ENCODE measurements around the gene TNKS1BP1.
"Not testable (repeated sequence)": the region's sequence is repeated elsewhere in the genome, so short reads cannot be mapped to it uniquely, and the experiment has no call there.

TNKS1BP1 gene

DNA sequence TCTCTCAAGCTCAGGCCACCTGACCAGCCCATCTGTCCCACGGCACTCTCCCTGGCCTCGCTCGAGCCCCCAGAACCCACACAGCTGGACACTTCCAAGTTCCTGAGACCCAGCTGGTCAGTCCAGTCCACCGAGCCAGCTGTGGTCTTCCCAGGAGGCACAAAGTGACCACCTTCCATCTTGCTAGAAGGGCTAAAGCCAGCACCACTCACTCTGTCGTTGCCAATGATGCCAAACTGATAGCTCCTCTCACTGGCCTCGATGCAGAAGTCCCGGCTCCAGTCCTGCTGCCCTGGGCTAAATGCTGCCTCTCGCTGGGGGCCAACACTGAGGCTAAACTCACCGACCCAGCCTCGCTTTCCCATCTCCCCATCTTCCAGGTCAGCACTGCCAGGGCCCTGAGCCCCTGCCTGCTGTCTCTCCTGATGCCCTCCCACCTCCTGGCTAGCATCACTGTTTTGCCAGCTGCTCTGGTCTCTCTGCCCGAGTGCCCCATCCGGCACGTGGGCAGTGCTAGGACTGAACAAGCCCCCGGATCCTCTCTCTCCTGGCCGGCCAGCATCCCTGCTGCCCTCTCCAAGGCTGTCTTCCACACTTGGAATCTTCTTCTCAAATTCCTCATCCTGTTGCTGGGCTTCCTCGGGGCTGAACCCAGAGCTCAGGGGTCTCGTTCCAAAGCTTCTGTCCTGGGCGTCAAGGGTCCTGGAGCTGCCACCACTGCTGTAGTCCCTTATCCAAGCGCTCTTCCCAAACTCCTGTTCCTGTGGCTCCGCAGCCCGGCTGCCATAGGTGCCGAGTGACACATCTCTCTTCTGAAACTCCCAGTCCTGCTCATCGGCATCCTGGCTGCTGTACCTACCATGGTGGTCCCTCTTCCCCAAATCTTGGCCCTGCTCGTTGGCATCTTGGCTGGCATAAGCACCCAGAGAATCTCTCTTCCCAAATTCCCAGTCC, 15.4 kb downstream of the TNKS1BP1 start:
- DNase-seq: no peak

DNA sequence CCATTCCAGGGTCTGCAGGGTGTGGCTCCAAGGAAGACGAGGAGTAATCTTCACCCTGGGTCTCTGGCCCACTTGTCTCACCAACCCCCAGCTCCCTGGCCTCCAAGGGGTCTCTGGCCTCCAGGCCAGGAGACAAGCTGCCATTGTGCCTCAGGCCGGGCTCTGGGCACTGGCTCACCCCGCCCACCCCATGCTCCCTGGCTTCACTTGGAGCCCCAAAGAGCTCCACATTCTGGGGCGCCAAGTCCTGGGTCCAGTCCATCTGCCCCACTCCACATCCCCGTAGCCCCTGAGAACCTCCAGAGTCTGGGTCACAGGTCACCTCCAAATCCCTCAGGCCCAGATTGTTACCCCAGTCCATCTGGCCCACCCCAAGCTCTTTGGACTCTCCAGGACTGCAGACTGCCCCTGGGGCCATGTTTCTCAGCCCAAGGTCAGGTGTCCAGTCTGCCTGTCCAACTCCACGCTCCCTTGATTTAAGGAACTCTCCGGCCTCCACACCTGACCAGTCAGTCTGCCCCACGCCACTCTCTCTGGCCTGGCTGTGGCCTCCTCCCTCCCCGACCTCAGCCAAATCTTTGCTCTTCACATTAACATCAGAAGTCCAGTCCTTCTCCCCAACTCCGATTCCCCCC, 16.2 kb downstream of the TNKS1BP1 start:
- no peak for DNase-seq

DNA sequence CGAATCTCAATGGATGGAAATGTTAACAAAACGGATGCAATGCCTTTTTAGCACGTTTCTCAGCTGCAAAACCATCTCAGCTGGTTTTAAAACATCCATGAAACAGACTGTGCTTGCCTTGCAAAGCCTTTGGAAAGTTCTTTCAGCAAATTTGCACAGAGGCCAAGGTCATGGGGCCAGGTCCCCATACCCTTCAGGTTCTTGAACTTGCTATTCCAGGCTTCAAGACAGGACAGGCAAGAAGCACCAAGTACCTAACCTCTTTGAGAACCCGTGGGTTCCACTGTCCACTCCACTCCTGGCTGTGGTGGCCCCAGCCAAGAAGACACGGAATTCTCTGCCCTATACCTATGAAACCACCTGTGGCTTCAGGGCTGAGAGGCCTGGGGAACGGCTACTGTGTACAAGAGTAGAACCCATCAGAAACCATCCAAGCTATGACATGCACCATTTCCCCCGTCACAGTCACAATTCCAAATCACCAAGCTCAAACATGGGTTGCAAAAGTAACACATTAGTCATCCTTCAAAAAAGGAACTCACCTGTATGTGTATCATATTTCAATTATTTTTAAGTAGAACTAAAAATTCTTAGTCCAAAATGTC, 17.0 kb downstream of the TNKS1BP1 start:
- no peak for DNase-seq

DNA sequence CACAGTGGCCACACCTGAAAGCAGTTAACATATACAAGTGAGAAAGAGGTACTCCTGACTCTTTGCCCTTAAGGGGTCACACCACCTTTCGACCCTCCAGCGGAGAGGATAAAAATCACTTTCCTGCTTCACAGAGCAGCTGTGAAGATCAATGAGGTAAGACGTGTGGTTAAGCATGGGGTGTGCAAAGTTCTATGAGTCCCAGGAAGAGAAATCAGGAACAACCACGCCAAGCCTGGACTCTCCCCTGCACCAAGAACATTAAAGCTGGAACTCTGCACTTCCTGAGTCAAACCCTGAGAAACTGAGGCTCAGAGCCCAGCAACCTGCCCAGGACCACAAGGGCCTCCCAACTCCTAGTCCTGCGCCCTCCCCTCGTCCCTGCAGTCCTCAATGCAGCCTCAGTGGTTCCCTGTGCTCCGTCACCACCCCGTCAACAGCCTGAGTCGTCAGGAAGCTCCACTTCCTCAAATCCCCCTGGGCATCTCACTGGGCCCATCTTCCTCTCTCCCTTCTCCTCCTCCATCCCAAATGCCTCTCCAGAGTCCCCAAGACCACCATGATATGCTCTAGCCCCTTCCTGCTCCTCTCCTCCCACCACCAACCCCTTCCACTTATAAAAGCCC, 17.7 kb downstream of the TNKS1BP1 start:
- no peak for DNase-seq

DNA sequence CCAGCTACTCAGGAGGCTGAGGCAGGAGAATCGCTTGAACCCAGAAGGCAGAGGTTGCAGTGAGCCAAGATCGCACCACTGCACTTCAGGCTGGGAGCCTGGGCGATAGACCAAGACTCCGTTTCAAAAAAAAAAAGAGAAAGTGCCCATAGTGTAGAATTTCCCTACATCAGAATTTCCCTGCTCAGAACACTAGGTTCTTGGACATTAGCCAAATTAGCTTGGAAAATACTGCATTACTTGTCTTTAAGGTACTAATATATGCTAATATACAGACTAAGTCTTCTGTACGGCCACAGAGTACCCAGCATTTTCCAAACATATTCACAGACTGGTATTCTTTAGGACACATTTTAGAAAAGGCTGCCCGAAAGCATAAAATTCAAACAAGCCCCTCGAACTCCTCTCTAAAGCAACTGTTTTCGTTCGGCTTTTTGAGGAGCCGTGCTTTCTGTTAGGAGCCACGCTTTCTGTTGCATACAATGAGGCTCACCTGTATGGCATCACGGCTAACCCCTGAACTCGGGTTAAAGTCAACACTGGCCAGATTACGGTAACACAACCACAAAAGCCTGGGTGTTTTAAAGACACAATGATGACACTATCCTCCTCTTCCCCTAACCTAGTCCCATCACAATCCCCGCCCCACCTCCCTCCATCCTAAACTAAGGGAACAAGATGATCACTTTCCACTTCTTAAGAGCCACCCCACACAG, 18.4 kb downstream of the TNKS1BP1 start:
- DNase-seq: no peak

DNA sequence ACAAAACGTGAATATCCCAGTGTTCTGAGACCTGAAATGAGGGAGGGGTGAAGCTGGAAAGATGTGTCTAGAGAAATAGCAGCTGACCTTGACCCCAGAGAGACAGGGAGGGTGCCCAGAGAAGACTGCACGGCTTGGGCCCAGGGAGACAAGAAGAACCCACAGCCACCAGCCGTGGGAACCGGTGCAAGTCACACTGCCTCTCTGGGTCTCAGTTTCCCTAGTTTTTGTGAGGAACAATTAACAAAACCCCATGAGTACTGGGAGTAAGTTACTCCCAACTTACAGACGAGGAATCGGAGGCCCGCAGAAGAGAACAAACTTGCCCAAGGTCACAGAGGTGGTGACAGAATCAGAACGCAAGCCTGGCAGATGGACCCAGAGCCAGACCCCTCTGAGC, 19.2 kb downstream of the TNKS1BP1 start:
- no peak for DNase-seq

DNA sequence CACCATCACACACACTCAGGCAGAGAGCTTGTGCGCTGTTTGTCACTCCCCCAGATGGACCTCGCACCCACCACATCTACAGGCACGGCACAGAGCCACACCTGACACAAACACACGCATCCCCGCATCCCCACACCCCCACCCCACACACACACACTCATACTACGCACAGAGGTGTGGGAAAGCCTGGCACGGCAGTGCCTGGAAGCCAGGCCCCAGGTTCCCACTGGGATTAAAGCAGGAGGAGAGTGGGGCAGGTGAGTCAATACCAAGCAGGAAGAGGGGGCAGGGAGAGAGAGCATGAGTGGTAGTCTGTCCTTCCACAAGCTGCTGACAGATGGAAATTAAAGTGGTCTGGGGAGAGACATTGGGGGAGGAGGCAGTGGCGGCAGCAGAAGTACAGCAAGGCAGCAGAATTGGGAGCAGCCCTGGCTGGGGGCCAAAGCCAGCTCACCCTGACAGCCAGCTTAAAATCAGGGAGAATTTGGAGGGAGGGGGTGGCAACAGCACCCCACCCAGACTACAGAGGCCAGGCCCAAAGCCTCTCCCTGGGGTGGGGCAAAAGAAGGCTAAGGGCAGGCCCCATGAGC, 20.7 kb downstream of the TNKS1BP1 start:
- DNase-seq: no peak

DNA sequence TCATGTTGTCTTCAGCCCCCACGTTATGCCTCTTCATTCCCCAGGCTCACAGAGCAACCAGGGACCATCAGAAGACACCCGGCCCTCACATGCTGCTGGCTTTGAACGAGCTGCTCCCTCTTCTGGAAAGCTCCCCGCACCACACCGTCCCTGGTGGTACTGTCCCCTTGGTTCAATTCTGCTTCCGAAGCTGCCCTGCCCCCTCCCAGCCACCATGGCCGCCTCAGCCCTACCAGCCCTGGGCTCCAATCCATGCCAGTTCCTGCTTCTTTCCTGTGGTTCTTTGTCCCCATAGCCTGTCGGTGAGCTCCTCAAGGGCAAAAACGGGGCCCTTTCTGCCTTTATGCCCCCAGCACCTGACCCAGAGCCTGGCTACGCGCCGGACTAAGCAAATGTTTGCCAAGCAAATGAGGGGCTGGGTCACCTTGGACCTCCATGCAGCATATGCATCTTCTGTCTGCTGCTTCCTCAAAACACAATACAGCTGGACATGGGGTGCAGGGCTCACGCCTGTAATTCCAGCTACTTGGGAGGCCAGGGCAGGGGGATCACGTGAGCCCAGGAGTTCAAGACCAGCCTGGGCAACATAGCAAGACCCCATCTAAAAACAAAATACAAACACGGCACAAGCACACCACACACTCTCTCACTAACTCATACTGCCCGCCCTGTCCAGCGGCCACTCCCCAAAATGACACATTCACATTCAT, 21.3 kb downstream of the TNKS1BP1 start:
- DNase-seq: no peak

DNA sequence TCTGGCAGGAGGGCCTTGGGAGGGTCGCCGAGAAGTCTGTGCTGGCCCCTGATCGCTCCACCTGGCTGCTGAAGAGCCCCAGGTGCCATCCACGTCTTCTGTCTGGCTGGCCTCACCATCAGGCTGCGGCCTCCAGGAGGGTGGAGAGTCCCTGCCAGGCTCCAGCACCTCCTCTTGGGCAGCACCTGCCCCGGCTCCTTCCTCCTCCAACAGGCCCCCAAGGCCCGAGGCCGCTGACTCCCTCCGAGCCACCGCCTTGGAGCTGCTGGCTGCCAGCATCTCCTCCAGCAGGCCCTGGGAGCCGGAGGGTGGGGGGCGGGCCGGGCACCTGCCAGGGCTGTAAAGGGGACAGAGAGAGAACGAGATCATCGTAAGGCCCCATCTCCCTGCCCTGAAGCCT, 22.3 kb downstream of the TNKS1BP1 start:
- DNase-seq: no peak

DNA sequence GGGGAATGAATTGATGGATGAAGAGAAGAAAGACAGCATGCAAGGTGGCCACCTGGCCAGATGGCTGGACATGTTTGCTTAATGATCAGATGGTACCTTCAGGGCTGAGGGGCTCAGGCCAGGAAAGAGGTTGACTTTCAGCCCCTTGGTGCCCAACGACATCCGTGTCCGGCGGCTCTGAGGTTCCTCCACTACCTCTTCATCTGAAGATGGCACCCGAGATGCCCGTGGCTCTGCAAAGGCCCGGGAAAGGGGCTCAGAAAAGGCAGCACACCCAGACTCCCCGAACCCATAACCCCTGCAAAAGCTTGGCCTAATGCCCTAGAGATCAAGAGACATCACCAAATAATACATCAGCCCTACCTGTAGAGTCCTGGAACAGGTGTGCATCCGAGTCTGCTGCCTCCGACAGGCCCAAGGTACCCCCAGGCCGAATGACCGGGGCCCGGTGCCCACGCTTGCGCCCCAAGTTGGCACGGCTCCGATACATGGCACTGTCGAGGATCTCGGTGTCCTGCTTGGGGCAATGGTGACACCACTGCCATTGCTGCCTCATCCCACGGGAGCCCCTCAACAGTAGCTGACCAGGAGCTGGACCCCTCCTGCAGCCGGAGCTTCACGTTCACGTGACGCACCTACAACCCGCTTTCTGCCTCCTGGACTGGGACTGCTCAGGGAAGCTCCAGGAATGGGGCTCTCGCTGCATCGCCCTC, 22.9 kb downstream of the TNKS1BP1 start:
- DNase-seq: no peak

DNA sequence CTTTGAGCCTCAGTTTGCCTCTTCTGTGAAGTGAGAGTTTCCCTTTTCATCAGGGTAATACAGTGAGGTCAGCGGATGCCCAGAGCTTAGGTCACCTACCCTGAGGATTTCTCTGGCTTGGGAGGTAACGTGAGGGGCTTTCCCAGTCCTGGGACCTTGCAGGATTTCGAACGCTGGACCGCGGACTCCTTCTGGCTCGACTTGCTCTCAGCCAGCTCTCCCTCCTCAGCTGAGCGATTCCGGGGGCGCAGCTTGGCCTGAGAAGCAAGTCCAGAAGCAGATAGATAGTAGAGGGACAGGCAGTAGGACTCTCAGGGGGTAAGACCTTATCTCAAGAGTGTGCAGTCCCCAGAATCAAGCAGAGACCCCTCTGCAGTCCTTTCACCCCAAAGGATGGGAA, 24.0 kb downstream of the TNKS1BP1 start:
- no peak for DNase-seq

DNA sequence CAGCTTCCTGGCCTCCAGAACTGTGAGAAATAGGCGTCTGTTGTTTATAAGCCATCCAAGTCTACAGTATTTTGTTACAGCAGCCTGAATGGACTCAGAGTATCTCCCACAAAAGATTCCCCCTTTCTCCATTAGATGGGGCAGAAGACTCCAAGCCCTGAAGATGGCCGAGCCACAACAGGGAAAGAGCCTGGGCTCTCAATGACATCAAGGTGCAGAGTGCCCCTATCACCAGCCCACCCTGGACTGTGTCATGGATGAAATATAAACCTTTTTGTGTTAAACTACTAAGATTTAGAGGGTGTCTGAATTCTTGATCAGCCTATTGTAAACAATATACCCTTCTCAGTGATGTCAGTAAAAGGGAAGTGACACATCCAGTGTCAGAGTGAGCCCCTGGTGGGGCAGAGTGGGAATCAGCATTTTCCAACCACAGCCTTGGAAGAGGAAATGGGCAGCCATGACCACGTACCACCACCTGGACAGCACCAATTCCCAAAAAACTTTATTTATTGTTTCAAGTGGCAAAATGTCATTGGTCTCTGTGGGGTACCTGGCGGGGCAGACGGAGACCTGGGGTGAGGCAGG, 25.5 kb downstream of the TNKS1BP1 start:
- DNase-seq: no peak

DNA sequence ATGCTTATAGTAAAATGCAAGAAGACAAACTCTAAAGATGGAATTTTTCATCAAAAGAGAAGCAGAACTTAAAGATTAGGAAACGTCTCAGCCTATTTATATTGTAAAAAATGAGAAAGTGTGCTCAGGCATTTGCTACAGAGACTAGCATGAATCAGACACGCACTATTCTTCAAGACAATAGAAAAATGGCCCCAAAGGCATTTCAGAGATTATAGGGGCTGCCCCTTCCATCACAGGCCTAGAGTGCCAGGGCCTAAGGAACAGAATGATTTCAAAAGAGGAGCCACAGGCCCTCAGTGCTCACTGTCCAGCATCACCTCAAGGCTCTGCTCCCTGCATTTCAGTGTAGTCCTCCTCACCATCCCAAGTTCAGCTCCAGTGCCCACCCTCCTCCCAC, 27.5 kb downstream of the TNKS1BP1 start:
- no peak for DNase-seq

DNA sequence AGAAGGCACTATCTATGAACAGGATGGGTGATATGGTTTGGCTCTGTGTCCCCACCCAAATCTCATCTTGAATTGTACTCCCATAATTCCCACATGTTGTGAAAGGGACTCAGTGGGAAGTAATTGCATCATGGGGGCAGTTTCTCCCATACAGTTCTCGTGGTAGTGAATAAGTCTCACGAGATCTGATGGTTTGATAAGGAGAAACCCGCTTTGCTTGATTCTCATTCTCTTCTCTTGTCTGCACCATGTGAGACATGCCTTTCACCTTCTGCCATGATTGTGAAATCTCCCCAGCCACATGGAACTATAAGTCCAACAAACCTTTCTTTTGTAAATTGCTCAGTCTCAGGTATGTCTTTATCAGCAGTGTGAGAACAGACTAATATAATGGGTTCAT, 28.5 kb downstream of the TNKS1BP1 start:
- DNase-seq: not testable (repeated sequence)

DNA sequence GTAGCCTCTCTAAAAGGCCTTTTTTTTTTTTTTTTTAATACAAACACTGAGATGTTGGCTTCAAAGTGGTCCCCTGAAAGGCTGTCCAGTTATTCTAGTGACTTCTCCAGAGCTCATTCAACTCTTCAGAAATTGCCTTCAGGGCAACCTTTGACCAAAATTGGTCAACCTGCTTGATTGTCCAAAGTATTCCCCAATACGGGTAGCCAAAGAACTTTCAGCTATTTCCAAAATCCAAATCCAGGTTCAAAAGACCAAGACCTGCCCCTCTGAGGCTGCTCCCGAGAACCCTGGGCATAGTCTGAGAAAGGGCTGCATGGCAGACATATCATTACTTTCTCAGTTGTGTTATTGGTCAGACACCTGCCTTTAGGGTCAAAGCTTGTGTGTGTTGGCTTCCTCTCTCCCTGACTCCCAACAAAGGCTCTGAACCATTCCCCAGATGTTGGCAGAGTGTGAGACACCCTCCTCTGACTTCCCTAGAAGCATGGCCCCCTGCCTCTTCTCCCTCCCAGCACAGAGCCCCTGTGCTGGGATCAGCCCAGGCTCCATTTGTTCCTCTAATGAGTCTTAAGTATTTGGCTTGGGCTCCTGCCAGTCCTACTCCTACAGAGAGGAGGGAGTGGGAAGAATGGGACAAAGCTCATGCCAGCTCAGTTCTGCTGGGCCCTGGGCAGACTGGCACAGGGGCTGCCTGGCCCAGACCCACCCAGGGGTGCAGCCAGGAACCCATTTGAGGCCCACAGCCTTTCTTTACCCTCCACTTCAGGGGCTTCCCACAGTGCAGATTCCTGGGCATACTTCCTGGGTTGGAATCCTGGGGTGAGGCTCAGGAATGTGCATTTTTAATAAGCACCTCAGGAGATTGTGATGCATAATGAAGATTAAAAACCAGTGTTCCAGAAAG, 30.3 kb downstream of the TNKS1BP1 start:
- DNase-seq: no peak

DNA sequence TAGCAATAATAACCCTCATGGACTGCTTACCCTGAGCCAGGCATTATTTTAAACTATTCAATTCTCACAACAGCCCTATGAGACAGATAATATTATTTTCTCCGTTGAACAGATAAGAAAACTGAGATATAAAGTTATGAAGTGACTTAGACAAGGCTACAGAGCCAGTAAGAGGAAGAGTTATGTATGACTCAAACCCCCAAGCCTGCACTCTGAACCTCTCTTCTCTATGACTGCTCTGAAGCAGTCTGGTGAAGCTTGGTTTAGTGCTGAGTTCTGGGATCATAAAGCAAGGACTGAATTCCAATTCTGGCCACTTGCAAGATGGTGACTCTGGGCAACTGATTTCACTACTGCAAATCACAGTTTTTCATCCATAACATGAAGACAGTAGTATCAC, 34.5 kb downstream of the TNKS1BP1 start:
- no peak for DNase-seq

DNA sequence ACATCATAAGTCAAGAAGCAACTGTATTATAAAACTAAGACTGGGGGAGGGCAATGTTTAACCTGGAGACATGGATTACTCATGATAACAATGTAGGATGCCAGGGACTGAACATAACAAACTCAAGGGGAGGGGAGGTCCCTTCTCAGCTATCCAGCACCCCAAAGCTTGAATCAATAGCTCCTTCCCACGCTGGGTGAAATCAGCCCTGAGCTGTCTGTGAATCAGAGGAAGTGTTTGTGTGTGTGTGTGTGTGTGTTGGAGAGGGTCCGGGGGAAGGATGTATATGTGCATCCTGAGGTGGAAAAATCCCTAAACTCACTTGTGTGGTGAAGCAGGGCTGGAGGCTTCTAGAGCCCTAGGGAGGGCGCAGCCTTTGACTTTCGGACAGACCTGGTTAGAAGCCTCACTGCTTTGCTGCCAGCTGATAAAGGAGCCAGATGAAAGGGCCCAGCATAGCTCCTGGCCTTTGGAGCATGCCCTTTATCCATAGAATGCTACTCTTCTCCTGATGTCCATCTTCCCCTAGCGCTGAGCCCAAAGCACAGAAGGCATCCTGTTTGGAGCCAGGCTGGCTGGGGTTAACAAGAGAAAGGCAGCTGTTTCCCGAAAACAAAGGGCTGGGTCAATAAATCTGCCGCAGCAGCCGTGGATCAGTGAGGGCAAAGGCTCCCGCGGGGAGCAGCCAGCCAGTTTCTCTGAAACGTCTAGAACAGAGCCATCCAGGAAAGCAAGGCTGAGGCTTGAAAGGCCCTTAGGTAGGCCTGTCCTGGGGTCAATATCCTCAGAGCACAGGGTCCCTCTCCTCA, 35.8 kb downstream of the TNKS1BP1 start:
- no peak for DNase-seq

DNA sequence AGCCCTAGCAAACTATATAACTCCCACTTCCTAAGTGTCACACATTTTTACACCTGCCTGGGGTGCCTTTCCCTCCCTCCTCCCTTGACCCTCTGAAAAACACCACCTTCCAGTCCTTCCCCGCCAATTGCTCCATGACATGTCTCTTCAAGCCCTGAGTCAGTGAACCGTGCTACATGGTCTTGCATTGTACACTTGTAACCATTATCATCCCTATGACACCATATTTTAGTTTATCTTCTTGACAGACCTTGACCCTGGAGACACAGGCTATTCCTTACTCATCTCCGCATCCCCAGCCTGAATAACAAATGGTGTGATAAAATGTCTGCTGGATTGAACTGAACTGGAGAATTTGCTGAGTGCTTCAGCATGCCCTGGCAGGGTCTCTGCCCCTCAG, 36.9 kb downstream of the TNKS1BP1 start:
- no peak for DNase-seq
